ENCODE data around the gene SCFD1. TPM values are rescaled to one million over a fixed set of nuclear protein-coding genes. Genes with fewer than 3 reads are reported as not detected.
"Not testable (repeated sequence)": the region's sequence is repeated elsewhere in the genome, so short reads cannot be mapped to it uniquely, and the experiment has no call there.

Gene SCFD1
- total RNA-seq, 1 donor from 2014 or later, result 38.7 TPM

DNA sequence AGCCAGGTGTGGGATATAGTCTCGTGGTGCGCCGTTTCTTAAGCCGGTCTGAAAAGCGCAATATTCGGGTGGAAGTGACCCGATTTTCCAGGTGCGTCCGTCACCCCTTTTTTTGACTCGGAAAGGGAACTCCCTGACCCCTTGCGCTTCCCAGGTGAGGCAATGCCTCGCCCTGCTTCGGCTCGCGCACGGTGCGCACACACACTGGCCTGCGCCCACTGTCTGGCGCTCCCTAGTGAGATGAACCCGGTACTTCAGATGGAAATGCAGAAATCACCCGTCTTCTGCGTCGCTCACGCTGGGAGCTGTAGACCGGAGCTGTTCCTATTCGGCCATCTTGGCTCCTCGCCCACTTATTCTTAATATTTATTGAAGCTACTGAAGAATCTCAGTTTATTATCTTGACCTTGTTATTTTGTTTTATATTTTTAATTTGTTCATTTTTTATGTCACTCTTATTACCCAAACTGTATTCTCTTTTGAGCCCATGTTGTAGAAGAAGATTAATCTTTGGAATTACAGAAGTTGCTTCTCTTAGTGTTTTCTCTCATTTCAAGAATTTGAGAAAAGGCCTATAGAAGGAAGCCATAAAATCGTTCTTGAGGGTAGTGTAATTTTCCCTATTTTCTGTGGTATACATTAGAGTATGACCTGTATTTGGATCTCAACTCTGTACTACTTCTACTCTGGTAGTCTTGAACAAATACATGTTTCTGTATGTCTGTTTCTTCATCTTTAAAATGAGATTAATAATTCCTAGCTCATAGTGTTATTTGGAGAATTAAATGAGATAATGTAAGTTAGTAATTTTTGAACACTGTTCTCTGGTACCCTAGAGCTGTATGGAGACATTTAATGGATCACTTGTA is 68.6 kb downstream of the SCFD1 start:
- Mint-ChIP-seq H3K27ac (ENCODE audit: unreplicated experiment) (peak overlapping the region; percentile 78), H3K4me3 (ENCODE audit: unreplicated experiment) (peak overlapping the region; percentile 52)
- not testable (repeated sequence) for H3K27me3 Mint-ChIP-seq (ENCODE audit: unreplicated experiment); H3K36me3 Mint-ChIP-seq (ENCODE audit: low read depth, unreplicated experiment); H3K9me3 Mint-ChIP-seq (ENCODE audit: unreplicated experiment); H3K4me1 Mint-ChIP-seq (ENCODE audit: unreplicated experiment)
- peak; percentile 41 for DNase-seq (ENCODE audit: low spot score)
- peak; percentile 33 for TF ChIP-seq CTCF (IDR thresholded peaks at IDR 0.05; ENCODE audit: unreplicated experiment)

GRCh38 chr14:30691751-30692398 is 69.8 kb downstream of the SCFD1 start:
- Mint-ChIP-seq H3K27ac (ENCODE audit: unreplicated experiment) (no peak overlapping the region), H3K4me3 (ENCODE audit: unreplicated experiment) (no peak overlapping the region), H3K4me1 (ENCODE audit: unreplicated experiment) (peaks cover 3% of the 10 kb centered on the region), H3K9me3 (ENCODE audit: unreplicated experiment) (no peaks in the 10 kb centered on the region), H3K27me3 (ENCODE audit: unreplicated experiment) (no peaks in the 10 kb centered on the region), H3K36me3 (ENCODE audit: low read depth, unreplicated experiment) (peaks cover 4% of the 10 kb centered on the region)
- TF ChIP-seq CTCF (IDR thresholded peaks at IDR 0.05; ENCODE audit: unreplicated experiment), result no peak
- no peak for DNase-seq (ENCODE audit: low spot score)

DNA sequence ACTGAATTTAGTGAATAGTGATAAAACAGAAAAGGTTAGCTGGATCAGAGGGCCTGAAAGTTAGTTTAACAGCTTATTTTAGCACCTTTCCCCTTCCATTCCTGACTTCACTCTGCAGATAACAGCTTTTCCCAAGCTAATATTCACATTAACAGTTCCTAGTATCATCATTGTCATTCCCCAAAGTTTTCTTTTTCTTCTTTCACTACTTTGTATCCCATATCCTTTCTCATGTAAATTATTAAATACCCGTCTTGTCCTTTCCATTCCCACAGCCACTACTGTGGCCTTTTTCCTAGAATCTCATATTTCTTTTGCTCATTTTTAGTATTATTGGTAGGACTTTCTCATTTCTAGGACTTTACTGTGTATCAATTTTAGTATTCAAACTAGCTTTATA is 70.5 kb downstream of the SCFD1 start:
- Mint-ChIP-seq H3K4me1 (ENCODE audit: unreplicated experiment) (peaks cover 3% of the 10 kb centered on the region), H3K4me3 (ENCODE audit: unreplicated experiment) (no peak overlapping the region), H3K27me3 (ENCODE audit: unreplicated experiment) (no peaks in the 10 kb centered on the region), H3K27ac (ENCODE audit: unreplicated experiment) (no peak overlapping the region), H3K9me3 (ENCODE audit: unreplicated experiment) (no peaks in the 10 kb centered on the region), H3K36me3 (ENCODE audit: low read depth, unreplicated experiment) (peaks cover 6% of the 10 kb centered on the region)
- DNase-seq (ENCODE audit: low spot score), result no peak
- no peak for TF ChIP-seq CTCF (IDR thresholded peaks at IDR 0.05; ENCODE audit: unreplicated experiment)

DNA sequence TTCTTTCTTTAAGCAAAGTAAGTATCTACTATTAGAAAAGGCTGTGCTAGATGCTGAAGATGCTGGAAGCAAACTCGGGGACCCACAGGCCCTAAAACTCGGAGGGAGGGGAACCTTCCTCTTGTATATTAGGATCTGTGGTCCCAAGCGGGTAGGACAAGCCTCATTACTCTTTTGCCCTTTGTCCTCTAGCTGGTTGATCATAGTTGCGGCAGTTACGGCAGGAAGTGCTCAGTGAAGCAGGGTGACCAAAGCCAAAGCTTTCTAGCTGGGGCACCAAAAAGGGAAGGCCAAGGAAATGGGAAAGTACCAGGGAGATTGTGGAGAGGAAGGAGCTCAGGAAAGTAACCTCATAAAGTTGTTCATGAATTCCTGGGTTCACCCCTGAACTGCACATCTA is 76.3 kb downstream of the SCFD1 start:
- H3K9me3 Mint-ChIP-seq (ENCODE audit: unreplicated experiment), result no peaks in the 10 kb centered on the region
- H3K4me1 Mint-ChIP-seq (ENCODE audit: unreplicated experiment), result peaks cover 3% of the 10 kb centered on the region
- no peak overlapping the region for H3K4me3 Mint-ChIP-seq (ENCODE audit: unreplicated experiment)
- no peak for TF ChIP-seq CTCF (IDR thresholded peaks at IDR 0.05; ENCODE audit: unreplicated experiment)
- H3K36me3 Mint-ChIP-seq (ENCODE audit: low read depth, unreplicated experiment), result peaks cover 6% of the 10 kb centered on the region
- H3K27me3 Mint-ChIP-seq (ENCODE audit: unreplicated experiment), result no peaks in the 10 kb centered on the region
- no peak for DNase-seq (ENCODE audit: low spot score)
- H3K27ac Mint-ChIP-seq (ENCODE audit: unreplicated experiment), result no peak overlapping the region

- no peaks in the 10 kb centered on the region for H3K36me3 Mint-ChIP-seq (ENCODE audit: low read depth, unreplicated experiment)
- H3K9me3 Mint-ChIP-seq (ENCODE audit: unreplicated experiment), result no peaks in the 10 kb centered on the region
- no peak overlapping the region for H3K27ac Mint-ChIP-seq (ENCODE audit: unreplicated experiment)
- no peak overlapping the region for H3K4me3 Mint-ChIP-seq (ENCODE audit: unreplicated experiment)
- H3K27me3 Mint-ChIP-seq (ENCODE audit: unreplicated experiment), result no peaks in the 10 kb centered on the region
- TF ChIP-seq CTCF (IDR thresholded peaks at IDR 0.05; ENCODE audit: unreplicated experiment), result no peak
- peaks cover 6% of the 10 kb centered on the region for H3K4me1 Mint-ChIP-seq (ENCODE audit: unreplicated experiment)
- DNase-seq (ENCODE audit: low spot score), result no peak
These were observed 84.6 kb downstream of the SCFD1 start for GRCh38 chr14:30706704-30707103.
